Testis (tissue), 2 donors: Measurements from ENCODE around the gene ADCK2.

Source experiments
- POLR2A ChIP-seq: fragments of 450-650 bp; IDR thresholded peaks from one replicate; pipeline ENCODE4 v1.6.1; 2017; ENCODE audit warnings: antibody characterized with exemption, mild to moderate bottlenecking, moderate library complexity
- TF ChIP-seq, protein P1 (sequence below), 3 experiments: fragments of 450-650 bp in 2 of 3; fragments of 200-600 bp in 1 of 3; sonication (generic) in 1 of 3; IDR thresholded peaks; one replicate each; pipeline ENCODE4 v1.5.1; 2016 to 2019; ENCODE audit warnings: antibody characterized with exemption in 3 of 3, mild to moderate bottlenecking in 2 of 3, moderate library complexity in 1 of 3

DNA sequence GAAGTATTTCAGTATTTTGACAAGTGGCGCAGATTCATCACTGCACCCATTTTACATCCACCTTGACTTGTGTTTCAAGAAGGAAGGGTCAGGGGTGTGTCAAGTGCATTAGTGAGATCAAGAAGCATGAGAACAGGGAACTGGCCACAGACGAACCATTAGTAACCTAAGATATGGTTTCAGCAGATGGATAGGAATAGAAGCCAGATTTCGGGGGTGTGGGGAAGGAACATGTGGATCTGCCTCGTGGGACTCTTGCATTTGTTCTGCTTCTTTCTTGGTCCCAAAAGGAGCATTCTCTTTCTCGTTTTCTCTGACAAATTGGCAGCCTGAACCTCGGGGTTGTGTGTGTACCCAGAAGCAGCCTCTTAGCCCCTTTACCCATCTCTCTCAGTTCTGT is 41.7 kb upstream of the ADCK2 start:
- no peak for TF ChIP-seq POLR2A
- TF ChIP-seq, protein P1, sequence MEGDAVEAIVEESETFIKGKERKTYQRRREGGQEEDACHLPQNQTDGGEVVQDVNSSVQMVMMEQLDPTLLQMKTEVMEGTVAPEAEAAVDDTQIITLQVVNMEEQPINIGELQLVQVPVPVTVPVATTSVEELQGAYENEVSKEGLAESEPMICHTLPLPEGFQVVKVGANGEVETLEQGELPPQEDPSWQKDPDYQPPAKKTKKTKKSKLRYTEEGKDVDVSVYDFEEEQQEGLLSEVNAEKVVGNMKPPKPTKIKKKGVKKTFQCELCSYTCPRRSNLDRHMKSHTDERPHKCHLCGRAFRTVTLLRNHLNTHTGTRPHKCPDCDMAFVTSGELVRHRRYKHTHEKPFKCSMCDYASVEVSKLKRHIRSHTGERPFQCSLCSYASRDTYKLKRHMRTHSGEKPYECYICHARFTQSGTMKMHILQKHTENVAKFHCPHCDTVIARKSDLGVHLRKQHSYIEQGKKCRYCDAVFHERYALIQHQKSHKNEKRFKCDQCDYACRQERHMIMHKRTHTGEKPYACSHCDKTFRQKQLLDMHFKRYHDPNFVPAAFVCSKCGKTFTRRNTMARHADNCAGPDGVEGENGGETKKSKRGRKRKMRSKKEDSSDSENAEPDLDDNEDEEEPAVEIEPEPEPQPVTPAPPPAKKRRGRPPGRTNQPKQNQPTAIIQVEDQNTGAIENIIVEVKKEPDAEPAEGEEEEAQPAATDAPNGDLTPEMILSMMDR (IDR thresholded peaks at IDR 0.05) = no peak
